UCSD-AML1 (cell line): Measurements from ENCODE around the gene TRAK1.

Experiments used
- DNase-seq: peaks from one replicate; lab custom pipeline; 2025; ENCODE audit not compliant: unreplicated experiment; lab: John Stamatoyannopoulos, UW

Gene TRAK1

DNA sequence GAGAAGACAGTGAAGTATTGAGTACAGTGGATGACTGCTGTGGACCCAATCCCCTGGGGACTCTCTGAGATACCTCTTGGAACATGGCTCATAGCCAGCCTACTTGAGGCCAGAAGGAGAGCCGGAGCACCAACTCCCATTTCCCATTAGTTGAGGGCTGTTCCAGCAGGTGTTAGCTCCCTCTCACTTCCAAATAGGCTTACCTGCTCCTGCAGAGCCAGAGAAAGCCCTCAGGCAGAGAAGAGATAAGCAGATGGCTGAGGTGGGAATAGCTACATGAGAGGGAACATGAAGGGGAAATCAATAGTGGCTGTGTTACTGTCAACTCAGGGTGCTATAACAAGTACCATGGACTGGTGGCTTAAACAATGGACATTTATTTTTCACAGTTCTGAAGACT lies 179.4 kb downstream of the TRAK1 start:
- DNase-seq: no peak

DNA sequence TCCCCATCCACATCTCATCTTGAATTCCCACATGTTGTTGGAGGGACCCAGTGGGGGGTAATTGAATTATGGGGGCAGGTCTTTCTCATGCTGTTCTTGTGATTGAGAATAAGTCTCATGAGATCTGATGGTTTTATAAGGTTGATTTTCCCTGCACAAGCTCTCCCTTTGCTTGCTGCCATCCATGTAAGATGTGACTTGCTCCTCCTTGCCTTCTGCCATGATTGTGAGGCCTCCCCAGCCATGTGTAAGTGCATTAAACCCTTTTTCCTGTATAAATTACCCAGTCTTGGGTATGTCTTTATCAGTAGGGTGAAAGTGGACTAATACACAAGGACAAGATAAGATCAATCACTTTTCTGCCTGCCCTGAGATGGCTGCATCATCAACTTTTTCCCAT lies 180.6 kb downstream of the TRAK1 start:
- DNase-seq: no peak

- DNase-seq: no peak
These were observed 182.2 kb downstream of the TRAK1 start for GRCh38 chr3:42273361-42273760.

GRCh38 chr3:42274266-42274665 lies 183.1 kb downstream of the TRAK1 start:
- DNase-seq: no peak

DNA sequence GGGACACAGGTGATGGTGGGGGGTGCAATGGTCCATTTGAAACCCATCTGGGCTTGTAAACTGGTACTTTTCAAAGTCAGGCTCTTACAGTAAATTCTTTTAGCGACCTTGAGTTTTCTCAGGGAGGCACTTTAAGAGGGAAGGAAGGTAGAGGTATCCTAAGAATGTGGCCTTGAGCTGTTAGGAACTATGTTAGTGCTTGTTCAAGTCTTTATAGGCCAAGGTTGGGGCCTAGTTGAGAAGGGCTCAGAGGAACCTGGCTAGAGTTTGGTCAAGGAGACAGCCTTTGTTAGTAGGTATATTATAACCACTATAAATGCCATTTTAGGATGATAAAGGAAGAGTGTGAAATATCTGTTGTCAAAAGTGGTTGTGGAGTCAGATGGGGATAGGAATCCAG lies 184.1 kb downstream of the TRAK1 start:
- DNase-seq: no peak
